Measurements from ENCODE around the gene SPTBN1. TPM values are rescaled to one million over a fixed set of nuclear protein-coding genes. Genes with fewer than 3 reads are reported as not detected.

SPTBN1 gene
- total RNA-seq, 1 experiment from 2014 or later: 204 TPM

GRCh38 chr2:54626884-54627283 lies 170.8 kb downstream of the SPTBN1 start:
- Mint-ChIP-seq H3K9me3 (no peaks in the 10 kb centered on the region), H3K4me3 (no peak overlapping the region), H3K36me3 (peaks cover 89% of the 10 kb centered on the region), H3K27ac (no peak overlapping the region), H3K4me1 (no peaks in the 10 kb centered on the region), H3K27me3 (ENCODE audit: low read depth) (no peaks in the 10 kb centered on the region)
- CTCF ChIA-PET: no interaction called here
- ATAC-seq: no peak
- DNase-seq (ENCODE audit: low spot score): no peak
- POLR2A ChIA-PET: no interaction called here
- TF ChIP-seq SMAD3 (CRISPR knock-in tag; IDR thresholded peaks at IDR 0.05; ENCODE audit: borderline replicate concordance) (no peak), TEAD1 (CRISPR knock-in tag; IDR thresholded peaks at IDR 0.05) (no peak), ARID4B (CRISPR knock-in tag; IDR thresholded peaks at IDR 0.05; ENCODE audit: borderline replicate concordance) (no peak), CTCF (IDR thresholded peaks at IDR 0.05) (no peak), CDX4 (CRISPR knock-in tag; IDR thresholded peaks at IDR 0.05; ENCODE audit: borderline replicate concordance) (no peak), SMAD4 (CRISPR knock-in tag; IDR thresholded peaks at IDR 0.05) (no peak), ZNF423 (CRISPR knock-in tag; IDR thresholded peaks at IDR 0.05) (no peak), MAX (CRISPR knock-in tag; IDR thresholded peaks at IDR 0.05) (no peak), GTF2I (CRISPR knock-in tag; conservative IDR thresholded peaks at IDR 0.05) (no peak), ATF3 (CRISPR knock-in tag; conservative IDR thresholded peaks at IDR 0.05) (no peak), ZBTB21 (CRISPR knock-in tag; IDR thresholded peaks at IDR 0.05; ENCODE audit: borderline replicate concordance) (no peak), AR (CRISPR knock-in tag; IDR thresholded peaks at IDR 0.05) (no peak), ZNF416 (CRISPR knock-in tag; IDR thresholded peaks at IDR 0.05) (no peak), KAT7 (CRISPR knock-in tag; IDR thresholded peaks at IDR 0.05; ENCODE audit: borderline replicate concordance) (no peak)

GRCh38 chr2:54627973-54628372 lies 171.8 kb downstream of the SPTBN1 start:
- Mint-ChIP-seq H3K36me3 (peaks cover 90% of the 10 kb centered on the region), H3K27me3 (ENCODE audit: low read depth) (no peaks in the 10 kb centered on the region), H3K9me3 (no peaks in the 10 kb centered on the region), H3K4me3 (no peak overlapping the region), H3K4me1 (no peaks in the 10 kb centered on the region), H3K27ac (no peak overlapping the region)
- no peak for TF ChIP-seq RELA (CRISPR knock-in tag; IDR thresholded peaks at IDR 0.05; ENCODE audit: borderline replicate concordance)
- TF ChIP-seq IRF1 (CRISPR knock-in tag; IDR thresholded peaks at IDR 0.05): no peak
- TF ChIP-seq NR3C1 (CRISPR knock-in tag; conservative IDR thresholded peaks at IDR 0.05; ENCODE audit: low read depth): no peak
- TF ChIP-seq ZNF416 (CRISPR knock-in tag; IDR thresholded peaks at IDR 0.05): no peak
- ChIA-PET CTCF (interaction anchor here (1.7 kb wide), 1 partner anchor 37 kb away, joined by 4 read pairs; no protein-coding TSS in a partner anchor), POLR2A (no interaction called here)
- no peak for DNase-seq (ENCODE audit: low spot score)
- ATAC-seq: no peak

All from WTC11 (cell line).